Measurements from ENCODE around the gene PTBP3.
"Not testable (repeated sequence)": the region's sequence is repeated elsewhere in the genome, so short reads cannot be mapped to it uniquely, and the experiment has no call there.

Gene PTBP3

GRCh38 chr9:112268413-112268812, 65.0 kb downstream of the PTBP3 start:
- DNase-seq (ENCODE audit: low read depth), result no peak

GRCh38 chr9:112267086-112267485, 66.3 kb downstream of the PTBP3 start:
- not testable (repeated sequence) for DNase-seq (ENCODE audit: low read depth)

- no peak for DNase-seq (ENCODE audit: low read depth)
Measured at GRCh38 chr9:112265391-112265790, 68.0 kb downstream of the PTBP3 start.

GRCh38 chr9:112262577-112262976, 70.8 kb downstream of the PTBP3 start:
- no peak for DNase-seq (ENCODE audit: low read depth)

- no peak for DNase-seq (ENCODE audit: low read depth)
Measured at GRCh38 chr9:112261133-112261532, 72.3 kb downstream of the PTBP3 start.

- no peak for DNase-seq (ENCODE audit: low read depth)
Measured at GRCh38 chr9:112258106-112258505, 75.3 kb downstream of the PTBP3 start.

GRCh38 chr9:112252194-112252593, 81.2 kb downstream of the PTBP3 start:
- DNase-seq (ENCODE audit: low read depth), result peak; percentile 16

- no peak for DNase-seq (ENCODE audit: low read depth)
Measured at GRCh38 chr9:112249277-112249676, 84.1 kb downstream of the PTBP3 start.

- no peak for DNase-seq (ENCODE audit: low read depth)
Measured at GRCh38 chr9:112248722-112249121, 84.7 kb downstream of the PTBP3 start.

GRCh38 chr9:112247090-112247489, 86.3 kb downstream of the PTBP3 start:
- no peak for DNase-seq (ENCODE audit: low read depth)

GRCh38 chr9:112245126-112245525, 88.3 kb downstream of the PTBP3 start:
- DNase-seq (ENCODE audit: low read depth), result no peak

- no peak for DNase-seq (ENCODE audit: low read depth)
Measured at GRCh38 chr9:112242147-112242804, 91.1 kb downstream of the PTBP3 start.

- DNase-seq (ENCODE audit: low read depth), result no peak
Measured at GRCh38 chr9:112241491-112241890, 91.9 kb downstream of the PTBP3 start.

- no peak for DNase-seq (ENCODE audit: low read depth)
Measured at GRCh38 chr9:112239708-112240107, 93.7 kb downstream of the PTBP3 start.

GRCh38 chr9:112239284-112239683, 94.1 kb downstream of the PTBP3 start:
- no peak for DNase-seq (ENCODE audit: low read depth)

GRCh38 chr9:112234779-112235178, 98.6 kb downstream of the PTBP3 start:
- DNase-seq (ENCODE audit: low read depth), result no peak

GRCh38 chr9:112233769-112234168, 99.7 kb downstream of the PTBP3 start:
- no peak for DNase-seq (ENCODE audit: low read depth)

- no peak for DNase-seq (ENCODE audit: low read depth)
Measured at GRCh38 chr9:112232233-112232632, 101.2 kb downstream of the PTBP3 start.

- DNase-seq (ENCODE audit: low read depth), result no peak
Measured at GRCh38 chr9:112226091-112226490, 107.3 kb downstream of the PTBP3 start.

GRCh38 chr9:112224401-112225289, 108.8 kb downstream of the PTBP3 start:
- no peak for DNase-seq (ENCODE audit: low read depth)

- no peak for DNase-seq (ENCODE audit: low read depth)
Measured at GRCh38 chr9:112218908-112219307, 114.5 kb downstream of the PTBP3 start.

- DNase-seq (ENCODE audit: low read depth), result no peak
Measured at GRCh38 chr9:112212926-112213325, 120.5 kb downstream of the PTBP3 start.

- DNase-seq (ENCODE audit: low read depth), result no peak
Measured at GRCh38 chr9:112207451-112207850, 126.0 kb downstream of the PTBP3 start.

Measured in activated T-cell treated with anti-CD3 and anti-CD28 coated beads for 48 hours (primary cell).